ENCODE data around the gene CD180.
"Not testable (repeated sequence)": the region's sequence is repeated elsewhere in the genome, so short reads cannot be mapped to it uniquely, and the experiment has no call there.

CD180 gene

GRCh38 chr5:67187006-67187715, 9.4 kb downstream of the CD180 start:
- no peak for DNase-seq

- no peak for DNase-seq
Measured at GRCh38 chr5:67183859-67184258, 12.7 kb downstream of the CD180 start.

DNA sequence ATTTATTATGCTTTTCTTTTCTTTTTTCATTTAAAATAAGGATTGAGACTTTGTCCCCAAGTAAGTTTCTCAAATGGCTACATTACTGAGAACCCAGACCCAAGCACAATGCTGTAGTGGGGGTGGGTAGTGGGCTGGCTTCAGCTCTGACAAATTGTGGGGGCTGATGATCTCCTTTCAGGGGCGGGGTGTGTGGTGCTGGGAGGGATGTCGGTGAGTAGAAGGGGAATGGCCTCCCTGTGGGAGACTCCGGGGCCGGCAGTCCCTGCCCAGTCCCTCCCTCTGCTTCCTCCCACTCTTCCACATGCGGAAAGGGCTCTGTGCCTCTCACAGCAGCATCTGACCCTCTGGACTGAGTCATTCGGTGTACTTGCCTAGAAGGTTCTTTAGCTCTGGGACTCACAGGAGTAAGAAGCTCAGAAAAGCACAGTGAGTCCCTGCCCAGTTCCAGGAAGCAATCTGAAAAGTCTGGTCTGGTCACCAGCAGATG, 14.3 kb downstream of the CD180 start:
- no peak for DNase-seq

- no peak for DNase-seq
Measured at GRCh38 chr5:67181648-67182221, 14.9 kb downstream of the CD180 start.

DNA sequence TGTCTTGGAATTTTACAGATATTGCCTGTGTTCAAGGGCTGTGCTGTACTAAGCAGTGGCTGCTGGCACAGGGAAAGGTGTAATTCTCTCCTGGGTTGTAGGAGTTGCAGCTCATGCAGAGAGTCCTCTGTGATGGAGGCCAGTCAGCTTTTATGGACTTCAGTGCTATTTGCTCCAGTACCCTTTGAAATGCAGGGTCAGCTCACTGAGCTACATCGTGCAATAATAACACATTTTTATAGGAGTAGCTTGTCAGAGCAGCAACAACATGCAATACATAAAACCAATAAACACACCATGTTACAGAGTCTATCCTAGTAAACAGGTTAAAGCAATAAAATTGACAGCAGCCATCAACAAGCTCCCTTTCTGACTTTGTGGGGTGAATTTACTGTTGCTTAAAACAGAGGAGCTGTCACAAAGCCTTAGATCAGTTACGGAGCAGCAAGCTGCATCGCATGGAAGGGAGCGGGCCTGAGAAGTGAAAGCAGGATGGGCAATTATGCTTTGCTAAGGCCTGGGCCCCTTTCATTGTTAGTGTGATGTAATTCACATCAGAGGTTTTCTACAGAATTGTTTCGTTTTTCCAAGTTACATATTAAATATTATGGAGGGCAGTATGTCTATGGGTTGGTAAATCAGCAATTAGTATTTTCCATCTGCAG, 16.8 kb downstream of the CD180 start:
- no peak for DNase-seq

- no peak for DNase-seq
Measured at GRCh38 chr5:67178966-67179365, 17.6 kb downstream of the CD180 start.

DNA sequence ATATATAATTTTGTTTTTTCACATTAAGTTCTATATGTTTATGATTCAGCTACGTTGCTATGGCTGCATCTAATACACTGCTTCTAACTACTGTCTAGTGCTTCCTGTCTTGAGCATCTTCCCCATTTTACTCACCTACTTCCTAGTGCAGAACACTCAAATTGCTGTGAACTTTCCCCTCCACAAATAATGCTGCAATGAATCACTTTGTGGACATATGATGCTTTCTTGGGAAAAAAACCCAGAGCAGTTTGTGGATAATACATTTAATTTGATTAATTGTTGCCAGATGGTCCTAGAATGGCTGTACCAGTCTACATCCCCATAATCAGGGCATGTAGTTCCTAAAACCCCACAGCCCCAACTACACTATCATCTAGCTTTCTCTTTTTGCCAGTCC, 18.5 kb downstream of the CD180 start:
- no peak for DNase-seq

DNA sequence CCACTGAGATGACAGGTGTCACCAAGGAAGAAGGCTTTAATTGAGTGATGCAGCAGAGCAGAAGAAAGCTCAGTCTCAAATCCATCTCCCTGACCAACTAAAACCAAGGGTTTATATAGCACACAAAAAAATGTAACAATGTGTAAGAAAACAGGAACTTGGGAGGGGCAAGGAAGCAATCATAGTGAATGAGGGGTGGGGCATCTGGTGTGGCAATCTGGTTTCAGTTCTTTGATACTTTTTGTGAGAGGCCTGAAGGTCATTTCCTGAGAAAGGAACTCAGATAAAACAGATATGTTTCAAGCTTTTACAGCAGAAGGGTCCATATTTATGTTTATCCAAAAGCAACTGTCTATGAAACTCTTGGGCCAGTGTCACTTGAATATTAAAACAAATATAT, 19.7 kb downstream of the CD180 start:
- no peak for DNase-seq

DNA sequence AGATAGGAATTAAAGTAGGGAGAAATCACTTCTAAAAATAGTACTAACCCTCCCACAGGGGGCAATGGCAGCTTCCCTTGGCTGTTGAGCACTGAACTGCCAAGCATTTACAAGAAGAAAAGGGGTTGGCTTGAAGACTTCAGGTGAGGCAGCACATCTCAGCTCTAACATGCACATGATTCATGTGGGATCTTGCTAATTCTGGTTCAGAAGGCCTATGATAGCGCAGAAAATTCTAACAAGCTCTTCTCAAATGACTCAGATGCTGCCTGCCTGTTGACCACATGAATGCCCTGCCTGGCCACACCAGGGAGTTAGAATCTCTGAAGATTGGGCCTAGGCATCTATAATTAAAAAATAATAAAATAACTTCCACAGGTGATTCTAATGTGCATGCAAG, 22.6 kb downstream of the CD180 start:
- DNase-seq, result no peak

- not testable (repeated sequence) for DNase-seq
Measured at GRCh38 chr5:67173351-67173750, 23.2 kb downstream of the CD180 start.

GRCh38 chr5:67170767-67171166, 25.8 kb downstream of the CD180 start:
- no peak for DNase-seq

DNA sequence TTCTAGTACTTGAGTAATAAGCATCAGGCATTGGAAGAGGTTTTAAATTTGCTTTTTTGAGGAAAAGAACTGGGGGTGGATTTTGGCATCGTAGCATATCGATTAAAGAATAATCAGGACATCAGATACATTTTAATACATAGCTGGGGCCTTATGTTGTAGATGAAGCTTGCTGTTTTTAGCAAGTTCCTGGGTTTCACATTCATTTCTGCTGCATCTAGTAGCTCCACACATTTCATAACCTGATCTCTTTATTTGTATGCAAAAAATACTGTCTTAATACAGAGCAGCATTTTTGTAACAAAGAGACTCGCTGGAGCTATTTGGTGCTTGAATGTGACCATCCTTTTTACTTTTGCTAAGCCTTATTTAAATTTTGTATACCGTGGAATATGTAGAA, 28.5 kb downstream of the CD180 start:
- DNase-seq, result no peak

DNA sequence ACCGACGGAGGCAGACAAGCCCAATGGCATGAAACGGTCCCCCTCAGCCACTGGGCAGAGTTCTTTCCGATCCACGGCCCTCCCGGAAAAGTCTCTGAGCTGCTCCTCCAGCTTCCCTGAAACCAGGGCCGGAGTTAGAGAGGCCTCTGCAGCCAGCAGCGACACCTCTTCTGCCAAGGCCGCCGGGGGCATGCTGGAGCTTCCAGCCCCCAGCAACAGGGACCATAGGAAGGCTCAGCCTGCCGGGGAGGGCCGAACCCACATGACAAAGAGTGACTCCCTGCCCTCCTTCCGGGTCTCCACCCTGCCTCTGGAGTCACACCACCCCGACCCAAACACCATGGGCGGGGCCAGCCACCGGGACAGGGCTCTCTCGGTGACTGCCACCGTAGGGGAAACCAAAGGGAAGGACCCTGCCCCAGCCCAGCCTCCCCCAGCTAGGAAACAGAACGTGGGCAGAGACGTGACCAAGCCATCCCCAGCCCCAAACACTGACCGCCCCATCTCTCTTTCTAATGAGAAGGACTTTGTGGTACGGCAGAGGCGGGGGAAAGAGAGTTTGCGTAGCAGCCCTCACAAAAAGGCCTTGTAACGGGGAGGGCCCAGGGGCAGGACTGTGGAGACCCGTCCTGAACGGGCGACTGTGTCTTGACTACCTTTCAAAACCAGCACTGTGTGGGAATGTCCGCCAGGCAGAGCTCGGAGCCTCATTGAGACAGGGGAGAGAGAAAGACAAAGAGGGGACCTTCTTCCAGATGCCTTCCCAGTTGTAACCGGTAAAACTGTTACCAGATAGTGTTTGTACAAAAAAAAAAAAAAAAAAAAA, 29.9 kb downstream of the CD180 start:
- DNase-seq, result no peak

- no peak for DNase-seq
Measured at GRCh38 chr5:67165526-67166459, 30.8 kb downstream of the CD180 start.

GRCh38 chr5:67164856-67165525, 31.6 kb downstream of the CD180 start:
- no peak for DNase-seq

DNA sequence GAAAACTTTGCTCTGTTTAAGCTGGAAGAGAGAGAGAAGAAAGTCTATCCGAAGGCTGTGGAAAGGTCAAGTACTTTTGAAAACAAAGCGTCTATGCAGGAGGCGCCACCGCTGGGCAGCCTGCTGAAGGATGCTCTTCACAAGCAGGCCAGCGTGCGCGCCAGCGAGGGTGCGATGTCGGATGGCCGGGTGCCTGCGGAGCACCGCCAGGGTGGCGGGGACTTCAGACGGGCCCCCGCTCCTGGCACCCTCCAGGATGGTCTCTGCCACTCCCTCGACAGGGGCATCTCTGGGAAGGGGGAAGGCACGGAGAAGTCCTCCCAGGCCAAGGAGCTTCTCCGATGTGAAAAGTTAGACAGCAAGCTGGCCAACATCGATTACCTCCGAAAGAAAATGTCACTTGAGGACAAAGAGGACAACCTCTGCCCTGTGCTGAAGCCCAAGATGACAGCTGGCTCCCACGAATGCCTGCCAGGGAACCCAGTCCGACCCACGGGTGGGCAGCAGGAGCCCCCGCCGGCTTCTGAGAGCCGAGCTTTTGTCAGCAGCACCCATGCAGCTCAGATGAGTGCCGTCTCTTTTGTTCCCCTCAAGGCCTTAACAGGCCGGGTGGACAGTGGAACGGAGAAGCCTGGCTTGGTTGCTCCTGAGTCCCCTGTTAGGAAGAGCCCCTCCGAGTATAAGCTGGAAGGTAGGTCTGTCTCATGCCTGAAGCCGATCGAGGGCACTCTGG, 32.6 kb downstream of the CD180 start:
- DNase-seq, result no peak

DNA sequence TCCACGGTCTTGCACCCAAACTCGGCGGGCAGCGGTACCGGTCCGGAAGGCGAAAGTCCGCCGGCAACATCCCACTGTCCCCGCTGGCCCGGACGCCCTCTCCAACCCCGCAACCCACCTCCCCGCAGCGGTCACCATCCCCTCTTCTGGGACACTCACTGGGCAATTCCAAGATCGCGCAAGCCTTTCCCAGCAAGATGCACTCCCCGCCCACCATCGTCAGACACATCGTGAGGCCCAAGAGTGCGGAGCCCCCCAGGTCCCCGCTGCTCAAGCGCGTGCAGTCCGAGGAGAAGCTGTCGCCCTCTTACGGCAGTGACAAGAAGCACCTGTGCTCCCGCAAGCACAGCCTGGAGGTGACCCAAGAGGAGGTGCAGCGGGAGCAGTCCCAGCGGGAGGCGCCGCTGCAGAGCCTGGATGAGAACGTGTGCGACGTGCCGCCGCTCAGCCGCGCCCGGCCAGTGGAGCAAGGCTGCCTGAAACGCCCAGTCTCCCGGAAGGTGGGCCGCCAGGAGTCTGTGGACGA, 33.3 kb downstream of the CD180 start:
- DNase-seq, result no peak

DNA sequence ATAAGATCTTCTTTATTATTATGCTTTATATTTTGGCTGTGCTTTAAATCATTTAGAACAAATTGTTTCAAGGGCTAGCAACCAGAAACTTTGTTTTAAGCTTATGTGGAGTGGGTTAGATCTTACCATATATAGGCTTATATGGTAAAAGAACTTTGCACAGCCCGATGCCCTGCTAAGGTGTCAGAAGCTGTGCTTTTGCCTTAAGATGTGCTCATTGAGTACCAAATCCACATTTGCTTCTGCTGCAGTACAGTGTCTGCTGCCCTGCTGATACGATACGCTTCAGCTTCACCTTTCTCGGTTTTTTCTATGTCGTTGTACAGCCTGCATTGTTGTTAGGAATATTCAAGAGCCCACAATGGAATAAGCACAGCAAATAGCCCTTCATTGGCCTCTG, 34.8 kb downstream of the CD180 start:
- DNase-seq, result no peak

DNA sequence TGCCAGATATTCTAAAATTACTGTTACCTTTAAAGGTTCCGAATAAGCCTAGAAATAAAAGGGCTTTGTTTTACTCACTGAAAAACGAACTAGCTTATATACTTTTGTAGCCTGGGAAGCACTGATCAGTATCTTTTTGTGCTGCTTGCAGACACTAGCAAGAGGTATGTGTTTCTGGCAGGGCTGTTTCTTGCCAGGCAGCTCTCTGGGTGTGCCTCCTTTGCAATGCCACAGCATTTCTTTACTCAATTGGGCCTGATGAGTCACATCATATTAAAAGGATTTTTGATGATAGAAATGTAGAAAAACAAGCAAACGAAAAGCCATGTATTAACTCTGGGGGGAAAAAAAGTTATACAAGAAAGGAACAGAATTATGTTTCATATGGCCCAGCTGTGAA, 35.6 kb downstream of the CD180 start:
- peak in 1 of 2 experiments; percentile 51 for DNase-seq

DNA sequence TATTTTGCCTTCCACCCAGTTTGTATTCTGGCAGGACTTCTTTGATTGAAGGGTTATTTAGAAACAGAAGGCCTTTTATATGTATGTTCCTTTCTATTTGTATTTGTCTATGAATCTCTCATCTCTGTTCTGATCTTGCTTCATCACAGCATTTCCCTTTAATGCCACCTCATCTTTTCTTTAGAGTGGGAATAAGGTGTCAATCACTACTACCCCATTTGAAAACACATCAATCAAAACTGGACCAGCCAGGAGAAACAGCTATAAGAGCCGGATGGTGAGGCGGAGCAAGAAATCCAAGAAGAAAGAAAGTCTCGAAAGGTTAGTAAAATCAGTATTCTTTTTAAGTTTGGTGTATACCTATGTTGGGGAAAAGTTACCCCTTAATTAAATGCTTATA, 36.3 kb downstream of the CD180 start:
- no peak for DNase-seq

All from SW 1271 (cell line).